Activated naive CD4-positive, alpha-beta T cell treated with anti-CD3 and anti-CD28 coated beads, Interleukin-2, amount 50 U/mL, for 24 hours (primary cell): ENCODE data around the gene OVOL2.
"Not testable (repeated sequence)": the region's sequence is repeated elsewhere in the genome, so short reads cannot be mapped to it uniquely, and the experiment has no call there.

Experiments
- H3K27ac Mint-ChIP-seq: one replicate; pipeline ENCODE4 v1.8.0; 2021; ENCODE audit warnings: mild to moderate bottlenecking, mixed read lengths
- H3K27me3 Mint-ChIP-seq: one replicate; pipeline ENCODE4 v1.8.0; 2021; ENCODE audit warnings: mixed read lengths
- H3K36me3 Mint-ChIP-seq: one replicate; pipeline ENCODE4 v1.8.0; 2021; ENCODE audit warnings: mixed read lengths
- H3K4me1 Mint-ChIP-seq: one replicate; pipeline ENCODE4 v1.8.0; 2021; ENCODE audit warnings: mixed read lengths
- H3K4me3 Mint-ChIP-seq: one replicate; pipeline ENCODE4 v1.8.0; 2021; ENCODE audit warnings: mild to moderate bottlenecking, mixed read lengths
- H3K9me3 Mint-ChIP-seq: one replicate; pipeline ENCODE4 v1.8.0; 2021; ENCODE audit warnings: mixed read lengths

OVOL2 gene

DNA sequence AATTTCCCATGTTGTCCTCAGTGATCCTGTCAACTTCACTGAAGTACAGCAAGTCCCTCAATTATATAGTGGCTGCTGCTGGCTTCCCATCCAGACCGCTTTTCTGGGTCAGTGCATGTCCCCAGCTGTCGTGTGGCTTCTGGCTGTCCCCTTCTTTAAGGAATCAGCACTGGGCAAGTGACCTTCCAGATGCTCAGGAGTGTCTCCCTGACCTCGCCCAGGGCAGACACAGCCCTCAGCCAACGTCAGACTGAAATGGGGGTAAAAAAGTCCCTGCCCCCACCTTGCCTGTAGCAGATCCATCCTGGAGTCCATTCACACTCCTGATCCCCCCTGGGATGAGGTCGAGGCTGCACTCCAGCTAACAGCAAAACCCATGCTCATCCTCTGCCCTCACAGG, 23.7 kb downstream of the OVOL2 start:
- Mint-ChIP-seq H3K27ac (no peak overlapping the region), H3K9me3 (no peaks in the 10 kb centered on the region), H3K27me3 (peaks cover 8% of the 10 kb centered on the region), H3K4me3 (no peak overlapping the region), H3K36me3 (no peaks in the 10 kb centered on the region), H3K4me1 (no peaks in the 10 kb centered on the region)

- no peaks in the 10 kb centered on the region for H3K4me1 Mint-ChIP-seq
- H3K9me3 Mint-ChIP-seq, result no peaks in the 10 kb centered on the region
- H3K27me3 Mint-ChIP-seq, result peaks cover 6% of the 10 kb centered on the region
- H3K4me3 Mint-ChIP-seq, result no peak overlapping the region
- H3K27ac Mint-ChIP-seq, result no peak overlapping the region
- H3K36me3 Mint-ChIP-seq, result no peaks in the 10 kb centered on the region
Measured at GRCh38 chr20:18032977-18033892, 24.5 kb downstream of the OVOL2 start.

DNA sequence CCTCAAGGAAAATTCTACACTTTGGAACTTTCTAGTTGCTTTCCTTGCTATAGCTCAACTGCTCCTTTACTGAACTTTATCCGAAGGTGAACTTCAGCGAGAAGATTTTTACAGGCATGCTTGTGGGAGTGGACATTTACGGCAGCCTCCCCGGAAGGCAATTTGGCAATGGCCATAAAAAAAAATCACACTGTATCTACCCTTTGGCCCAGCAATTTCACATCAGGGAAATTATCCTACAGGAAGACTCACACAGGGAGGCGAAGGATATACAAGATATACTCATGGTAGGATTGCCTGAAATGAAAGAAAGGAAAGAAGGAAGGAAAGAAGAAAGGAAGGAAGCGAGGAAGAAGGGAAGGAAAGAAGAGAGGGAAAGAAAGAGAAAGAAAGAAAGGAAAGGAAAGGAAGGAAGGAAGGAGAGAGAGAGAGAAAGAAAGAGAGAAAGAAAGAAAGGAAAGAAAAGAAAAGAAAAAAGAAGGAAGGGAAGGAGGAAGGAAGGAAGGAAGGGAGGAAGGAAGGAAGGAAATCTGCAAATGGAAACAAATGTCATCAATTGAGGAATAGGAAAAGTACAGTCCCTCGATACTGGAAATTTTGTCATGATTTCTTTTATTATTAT, 25.7 kb downstream of the OVOL2 start:
- H3K27ac Mint-ChIP-seq, result no peak overlapping the region
- no peaks in the 10 kb centered on the region for H3K36me3 Mint-ChIP-seq
- no peaks in the 10 kb centered on the region for H3K9me3 Mint-ChIP-seq
- H3K27me3 Mint-ChIP-seq, result peaks cover 1% of the 10 kb centered on the region
- H3K4me3 Mint-ChIP-seq, result no peak overlapping the region
- H3K4me1 Mint-ChIP-seq, result no peaks in the 10 kb centered on the region

DNA sequence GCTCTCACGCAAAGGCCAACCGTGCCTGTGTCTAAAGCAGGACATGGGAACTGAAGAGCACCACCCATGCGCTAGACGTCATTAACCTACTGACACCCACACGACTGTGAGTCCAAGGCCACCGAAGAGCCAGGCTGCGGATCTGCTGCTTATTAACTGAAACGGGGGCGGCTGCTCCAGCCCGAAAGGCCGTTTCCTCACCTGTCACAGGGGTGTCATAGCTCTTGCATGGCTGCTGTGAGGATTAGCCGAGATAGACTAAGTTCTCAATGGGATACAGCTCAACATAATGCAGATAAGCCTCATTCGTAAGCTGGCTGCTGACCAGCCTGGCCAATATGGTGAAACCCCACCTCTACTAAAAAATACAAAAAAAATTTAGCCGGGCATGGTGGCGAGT, 26.7 kb downstream of the OVOL2 start:
- H3K27ac Mint-ChIP-seq, result no peak overlapping the region
- H3K9me3 Mint-ChIP-seq, result no peaks in the 10 kb centered on the region
- no peak overlapping the region for H3K4me3 Mint-ChIP-seq
- H3K4me1 Mint-ChIP-seq, result no peaks in the 10 kb centered on the region
- no peaks in the 10 kb centered on the region for H3K36me3 Mint-ChIP-seq
- peaks cover 1% of the 10 kb centered on the region for H3K27me3 Mint-ChIP-seq

DNA sequence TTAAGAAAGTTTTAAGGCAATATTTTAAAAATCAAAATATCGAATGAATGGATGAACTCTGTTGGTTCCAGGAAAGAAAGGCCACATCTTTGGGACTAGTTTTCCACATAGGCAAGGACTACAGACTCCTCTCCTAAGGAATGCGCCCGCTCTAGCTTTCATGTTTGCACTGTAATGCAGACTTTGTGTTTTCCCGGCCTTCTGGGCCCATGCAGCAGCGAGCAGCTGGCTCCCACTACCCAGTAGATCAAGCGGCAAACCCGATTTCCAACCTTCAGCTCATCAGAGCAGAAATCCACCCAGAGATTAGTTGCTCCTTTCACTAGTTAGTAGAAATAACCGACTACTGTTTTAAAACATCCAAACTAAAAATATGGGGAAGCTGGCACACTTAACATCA, 27.7 kb downstream of the OVOL2 start:
- no peaks in the 10 kb centered on the region for H3K27me3 Mint-ChIP-seq
- no peaks in the 10 kb centered on the region for H3K36me3 Mint-ChIP-seq
- no peak overlapping the region for H3K4me3 Mint-ChIP-seq
- H3K4me1 Mint-ChIP-seq, result no peaks in the 10 kb centered on the region
- no peak overlapping the region for H3K27ac Mint-ChIP-seq
- no peaks in the 10 kb centered on the region for H3K9me3 Mint-ChIP-seq

DNA sequence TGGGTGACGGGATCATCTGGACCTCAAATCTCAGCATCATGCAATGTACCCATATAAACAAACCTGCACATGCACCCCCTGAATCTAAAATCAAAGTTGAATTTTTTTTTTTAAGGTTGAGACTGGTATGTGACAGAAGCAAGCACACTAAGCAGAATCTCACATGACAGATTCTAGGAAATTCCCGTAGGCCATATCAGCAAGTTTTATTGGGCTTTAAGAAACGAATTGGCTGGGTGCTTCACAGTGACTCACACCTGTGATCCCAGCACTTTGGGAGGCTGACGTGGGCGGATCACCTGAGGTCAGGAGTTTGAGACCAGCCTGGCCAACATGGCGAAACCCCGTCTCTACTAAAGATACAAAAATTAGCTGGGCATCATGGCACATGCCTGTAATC, 30.7 kb downstream of the OVOL2 start:
- not testable (repeated sequence) for H3K4me1 Mint-ChIP-seq, H3K36me3 Mint-ChIP-seq, H3K27ac Mint-ChIP-seq, H3K27me3 Mint-ChIP-seq, H3K4me3 Mint-ChIP-seq, H3K9me3 Mint-ChIP-seq

- H3K27ac Mint-ChIP-seq, result no peak overlapping the region
- no peak overlapping the region for H3K4me3 Mint-ChIP-seq
- H3K9me3 Mint-ChIP-seq, result no peaks in the 10 kb centered on the region
- no peaks in the 10 kb centered on the region for H3K36me3 Mint-ChIP-seq
- peaks cover 1% of the 10 kb centered on the region for H3K27me3 Mint-ChIP-seq
- no peaks in the 10 kb centered on the region for H3K4me1 Mint-ChIP-seq
Measured at GRCh38 chr20:18024606-18025127, 33.0 kb downstream of the OVOL2 start.

DNA sequence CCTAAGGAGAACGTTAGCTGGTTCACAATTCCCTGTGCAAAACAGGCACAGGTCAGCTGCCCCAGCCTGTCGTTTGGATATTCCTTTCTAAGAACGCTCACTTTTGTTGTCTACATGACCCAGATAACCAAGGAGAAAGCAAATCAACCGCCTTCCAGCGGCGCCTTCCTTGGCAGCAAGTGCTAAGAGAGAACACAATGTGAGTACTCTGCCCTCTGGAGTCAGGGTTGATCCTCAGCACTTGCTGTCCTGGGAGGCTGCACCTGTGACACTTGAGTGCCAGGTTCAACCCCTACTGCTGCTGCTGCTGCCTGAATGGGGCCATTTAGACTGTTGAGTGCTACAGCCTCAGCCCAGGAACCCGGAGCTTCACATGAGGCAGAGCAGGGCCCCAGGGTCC, 36.8 kb downstream of the OVOL2 start:
- Mint-ChIP-seq H3K4me3 (no peak overlapping the region), H3K9me3 (no peaks in the 10 kb centered on the region), H3K27ac (no peak overlapping the region), H3K4me1 (no peaks in the 10 kb centered on the region), H3K36me3 (no peaks in the 10 kb centered on the region), H3K27me3 (peaks cover 1% of the 10 kb centered on the region)

DNA sequence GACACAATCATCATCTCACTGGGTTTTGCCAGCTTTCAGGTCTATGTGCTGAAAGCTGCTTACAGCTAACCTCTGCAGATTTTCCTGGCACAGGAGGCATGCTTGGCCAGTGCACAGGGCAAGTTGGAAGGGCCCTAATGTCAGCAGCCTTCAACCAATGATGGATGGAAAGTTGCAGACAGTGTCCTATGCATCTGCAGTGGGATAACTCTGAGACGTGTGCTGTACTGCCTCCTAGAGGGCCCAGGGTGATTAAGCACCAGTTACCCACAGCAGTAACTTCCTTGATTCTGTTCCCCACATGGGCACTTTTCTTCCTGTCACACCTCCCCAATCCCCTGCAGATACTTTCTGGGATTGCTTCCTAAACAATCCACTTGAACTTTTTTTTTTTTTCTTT, 38.6 kb downstream of the OVOL2 start:
- Mint-ChIP-seq H3K9me3 (no peaks in the 10 kb centered on the region), H3K4me3 (no peak overlapping the region), H3K27me3 (peaks cover 1% of the 10 kb centered on the region), H3K27ac (no peak overlapping the region), H3K4me1 (no peaks in the 10 kb centered on the region), H3K36me3 (no peaks in the 10 kb centered on the region)

DNA sequence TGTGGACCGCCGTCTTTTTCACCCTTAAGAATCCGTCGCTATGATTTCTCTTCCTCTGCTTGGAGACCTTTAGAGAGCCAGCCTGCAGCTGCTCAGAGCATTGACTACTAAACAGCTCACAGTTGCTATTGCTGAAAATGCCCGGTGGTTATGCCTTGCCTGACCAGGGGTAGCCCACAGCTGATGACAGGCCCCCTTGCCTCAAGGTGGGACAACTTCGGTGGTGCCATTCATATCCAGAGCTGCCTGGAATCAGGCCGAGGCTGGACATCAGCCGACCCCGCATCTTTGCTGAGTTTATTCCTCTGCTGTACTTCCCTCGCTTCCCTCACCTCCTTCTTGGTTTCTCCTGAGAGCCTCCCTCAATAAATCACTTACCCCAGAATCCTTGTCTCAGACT, 39.6 kb downstream of the OVOL2 start:
- Mint-ChIP-seq H3K27me3 (no peaks in the 10 kb centered on the region), H3K9me3 (no peaks in the 10 kb centered on the region), H3K36me3 (no peaks in the 10 kb centered on the region), H3K4me3 (no peak overlapping the region), H3K4me1 (no peaks in the 10 kb centered on the region), H3K27ac (no peak overlapping the region)

DNA sequence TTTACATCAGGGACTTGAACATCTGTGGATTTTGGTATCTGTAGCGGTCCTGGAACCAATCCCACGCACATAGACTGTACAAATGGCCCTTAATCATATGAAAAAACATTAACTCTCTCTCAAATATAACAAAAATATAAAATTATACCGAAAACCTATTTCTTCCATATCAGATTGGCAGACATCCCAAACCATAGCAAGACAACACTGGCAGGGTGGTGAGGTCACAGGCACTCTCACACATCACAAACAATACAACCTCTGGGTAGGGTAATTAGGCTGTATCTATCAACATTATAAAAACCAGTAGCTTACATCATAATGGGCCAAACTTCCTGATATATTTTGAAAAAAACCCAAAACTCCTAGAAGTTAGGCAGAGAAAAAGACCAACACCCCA, 40.9 kb downstream of the OVOL2 start:
- Mint-ChIP-seq H3K4me3 (no peak overlapping the region), H3K36me3 (no peaks in the 10 kb centered on the region), H3K9me3 (no peaks in the 10 kb centered on the region), H3K4me1 (no peaks in the 10 kb centered on the region), H3K27me3 (no peaks in the 10 kb centered on the region), H3K27ac (peak overlapping the region; percentile 52)

GRCh38 chr20:18014411-18014810, 43.3 kb downstream of the OVOL2 start:
- H3K9me3 Mint-ChIP-seq, result no peaks in the 10 kb centered on the region
- no peaks in the 10 kb centered on the region for H3K4me1 Mint-ChIP-seq

GRCh38 chr20:18012901-18013300, 44.8 kb downstream of the OVOL2 start:
- H3K27me3 Mint-ChIP-seq, result no peaks in the 10 kb centered on the region
- no peaks in the 10 kb centered on the region for H3K36me3 Mint-ChIP-seq
- H3K4me1 Mint-ChIP-seq, result no peaks in the 10 kb centered on the region
- no peaks in the 10 kb centered on the region for H3K9me3 Mint-ChIP-seq
- H3K27ac Mint-ChIP-seq, result no peak overlapping the region
- no peak overlapping the region for H3K4me3 Mint-ChIP-seq

More at GRCh38 chr20:18014411-18014810, 43.3 kb downstream of the OVOL2 start:
- Mint-ChIP-seq H3K27ac (no peak overlapping the region), H3K27me3 (no peaks in the 10 kb centered on the region), H3K4me3 (no peak overlapping the region), H3K36me3 (no peaks in the 10 kb centered on the region)

- Mint-ChIP-seq H3K27ac (no peak overlapping the region), H3K9me3 (no peaks in the 10 kb centered on the region), H3K36me3 (no peaks in the 10 kb centered on the region), H3K4me1 (no peaks in the 10 kb centered on the region), H3K27me3 (no peaks in the 10 kb centered on the region), H3K4me3 (no peak overlapping the region)
Measured at GRCh38 chr20:18011951-18012645, 45.6 kb downstream of the OVOL2 start.

GRCh38 chr20:18011482-18011881, 46.2 kb downstream of the OVOL2 start:
- Mint-ChIP-seq H3K27me3 (no peaks in the 10 kb centered on the region), H3K36me3 (no peaks in the 10 kb centered on the region), H3K27ac (no peak overlapping the region), H3K4me3 (no peak overlapping the region), H3K9me3 (no peaks in the 10 kb centered on the region), H3K4me1 (no peaks in the 10 kb centered on the region)

- Mint-ChIP-seq H3K4me3 (no peak overlapping the region), H3K27ac (no peak overlapping the region), H3K27me3 (no peaks in the 10 kb centered on the region), H3K4me1 (no peaks in the 10 kb centered on the region), H3K36me3 (no peaks in the 10 kb centered on the region), H3K9me3 (no peaks in the 10 kb centered on the region)
Measured at GRCh38 chr20:18009116-18009515, 48.6 kb downstream of the OVOL2 start.
